Measurements from ENCODE around the gene ATP5PB.

ATP5PB gene, protein sequence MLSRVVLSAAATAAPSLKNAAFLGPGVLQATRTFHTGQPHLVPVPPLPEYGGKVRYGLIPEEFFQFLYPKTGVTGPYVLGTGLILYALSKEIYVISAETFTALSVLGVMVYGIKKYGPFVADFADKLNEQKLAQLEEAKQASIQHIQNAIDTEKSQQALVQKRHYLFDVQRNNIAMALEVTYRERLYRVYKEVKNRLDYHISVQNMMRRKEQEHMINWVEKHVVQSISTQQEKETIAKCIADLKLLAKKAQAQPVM

DNA sequence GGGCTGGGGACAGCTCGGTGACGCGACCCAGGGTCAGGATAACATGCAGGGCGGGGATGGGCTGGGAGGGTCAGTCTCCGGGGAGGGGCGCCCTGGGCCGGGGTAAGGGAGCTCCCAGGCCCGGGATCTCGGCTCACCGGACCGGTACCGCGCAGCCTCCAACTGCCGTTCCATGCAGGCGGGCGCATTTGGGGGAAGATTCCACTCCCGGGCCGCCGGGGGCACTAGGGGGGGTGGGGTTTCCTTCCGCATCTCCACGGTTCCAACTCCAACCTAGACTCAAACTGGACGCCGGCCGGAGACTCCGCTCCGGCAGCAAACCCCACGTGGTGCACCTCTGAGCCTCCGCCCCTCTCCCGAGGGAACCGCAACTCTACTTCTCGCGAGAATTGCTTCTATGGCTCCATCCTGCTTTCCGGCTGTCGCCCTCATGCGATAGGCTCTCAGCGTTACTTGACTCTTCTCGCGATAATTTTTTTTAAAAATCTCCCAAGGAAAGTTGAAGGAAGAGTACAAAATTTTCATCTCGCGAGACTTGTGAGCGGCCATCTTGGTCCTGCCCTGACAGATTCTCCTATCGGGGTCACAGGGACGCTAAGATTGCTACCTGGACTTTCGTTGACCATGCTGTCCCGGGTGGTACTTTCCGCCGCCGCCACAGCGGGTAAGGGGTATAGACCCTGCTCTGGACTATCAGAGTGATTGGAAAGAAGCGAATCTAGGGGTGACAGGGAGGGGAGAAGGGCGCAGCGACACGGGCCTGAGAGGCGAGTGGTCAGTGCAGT, at the start of gene ATP5PB, which contains the start of gene WDR77:
Gene ATP5PB (plus strand): TSS at position 547 of the 785 bp plus-strand sequence. CDS start 78 bp downstream, at position 625.
Gene WDR77 (minus strand): TSS at position 339 of the 785 bp plus-strand sequence. CDS start 87 bp downstream, at position 252.
- in situ Hi-C loops (cut with HindIII; ENCODE audit: low sequenced_read_pairs), result no loop called here
- TF ChIP-seq, protein P1, sequence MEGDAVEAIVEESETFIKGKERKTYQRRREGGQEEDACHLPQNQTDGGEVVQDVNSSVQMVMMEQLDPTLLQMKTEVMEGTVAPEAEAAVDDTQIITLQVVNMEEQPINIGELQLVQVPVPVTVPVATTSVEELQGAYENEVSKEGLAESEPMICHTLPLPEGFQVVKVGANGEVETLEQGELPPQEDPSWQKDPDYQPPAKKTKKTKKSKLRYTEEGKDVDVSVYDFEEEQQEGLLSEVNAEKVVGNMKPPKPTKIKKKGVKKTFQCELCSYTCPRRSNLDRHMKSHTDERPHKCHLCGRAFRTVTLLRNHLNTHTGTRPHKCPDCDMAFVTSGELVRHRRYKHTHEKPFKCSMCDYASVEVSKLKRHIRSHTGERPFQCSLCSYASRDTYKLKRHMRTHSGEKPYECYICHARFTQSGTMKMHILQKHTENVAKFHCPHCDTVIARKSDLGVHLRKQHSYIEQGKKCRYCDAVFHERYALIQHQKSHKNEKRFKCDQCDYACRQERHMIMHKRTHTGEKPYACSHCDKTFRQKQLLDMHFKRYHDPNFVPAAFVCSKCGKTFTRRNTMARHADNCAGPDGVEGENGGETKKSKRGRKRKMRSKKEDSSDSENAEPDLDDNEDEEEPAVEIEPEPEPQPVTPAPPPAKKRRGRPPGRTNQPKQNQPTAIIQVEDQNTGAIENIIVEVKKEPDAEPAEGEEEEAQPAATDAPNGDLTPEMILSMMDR (IDR thresholded peaks at IDR 0.05; ENCODE audit: low read depth, low read length, missing control alignments), result no peak
- peak within 1 kb of the TSS; percentile 78 for H3K4me3 ChIP-seq (ENCODE audit: low read depth, low read length)
- DNase-seq (ENCODE audit: low read depth), result peak; percentile 99

DNA sequence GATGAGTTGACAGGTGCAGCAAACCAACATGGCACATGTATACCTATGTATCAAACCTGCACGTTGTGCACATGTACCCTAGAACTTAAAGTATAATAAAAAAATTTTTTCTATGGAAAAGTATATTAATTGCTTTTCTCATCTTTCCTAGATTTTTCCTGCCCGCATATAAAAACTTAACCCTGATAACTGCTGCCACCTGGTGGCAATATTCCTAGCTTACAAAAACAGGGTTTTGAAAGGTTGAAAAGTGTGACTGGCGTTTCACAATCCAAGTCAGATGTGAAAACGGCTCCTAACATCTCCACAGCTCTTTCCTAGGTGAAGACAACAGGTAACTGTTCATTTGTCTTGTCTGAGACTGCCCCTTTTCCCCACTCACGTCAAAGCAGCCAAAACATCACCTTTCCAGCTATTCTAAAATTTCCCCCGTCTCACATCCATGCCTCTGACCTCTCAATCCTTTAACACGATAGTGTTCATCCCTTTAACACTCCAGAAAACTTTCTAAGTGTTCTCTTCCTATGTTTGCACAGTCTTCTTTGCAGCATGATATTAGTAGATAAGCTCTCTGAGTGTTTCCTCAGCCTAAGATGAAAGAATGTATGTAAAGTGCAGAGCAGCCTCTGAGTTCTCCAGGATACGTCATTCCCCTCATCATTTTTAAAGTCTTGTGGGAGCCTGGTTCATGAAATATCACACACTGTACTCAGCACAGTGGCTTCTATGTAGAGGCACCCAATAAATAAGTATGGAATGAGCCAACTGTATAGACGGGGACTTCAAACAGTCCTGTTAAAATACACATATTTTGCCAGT, 49.3 kb upstream of the ATP5PB start:
- in situ Hi-C loops (cut with HindIII; ENCODE audit: low sequenced_read_pairs), result no loop called here
- DNase-seq (ENCODE audit: low read depth), result peak; percentile 26

DNA sequence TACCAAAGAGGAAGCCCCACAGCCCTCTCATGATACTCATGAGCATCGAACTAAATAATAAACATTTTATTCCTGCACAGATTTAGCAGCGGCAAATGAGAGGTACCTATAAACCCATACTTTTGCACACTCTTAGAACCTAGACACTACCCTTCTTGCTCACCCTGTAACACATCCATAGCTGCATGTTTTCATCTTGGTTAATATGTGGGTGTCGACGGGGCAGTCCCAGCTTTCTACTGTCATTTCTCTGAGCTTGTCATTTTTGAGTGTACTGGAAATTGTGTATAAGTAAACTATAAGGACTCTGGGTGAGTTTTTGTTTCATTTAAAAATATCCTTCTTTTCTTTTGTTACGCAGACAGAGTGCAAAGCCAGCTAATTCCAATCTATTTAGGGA, 47.2 kb upstream of the ATP5PB start:
- no peak for DNase-seq (ENCODE audit: low read depth)
- in situ Hi-C loops (cut with HindIII; ENCODE audit: low sequenced_read_pairs), result no loop called here

More for the DNA sequence above, 49.3 kb upstream of the ATP5PB start:
- TF ChIP-seq, protein P1 (IDR thresholded peaks at IDR 0.05; ENCODE audit: low read depth, low read length, missing control alignments), result peak; percentile 62
- H3K4me3 ChIP-seq (ENCODE audit: low read depth, low read length), result no peak overlapping the region

DNA sequence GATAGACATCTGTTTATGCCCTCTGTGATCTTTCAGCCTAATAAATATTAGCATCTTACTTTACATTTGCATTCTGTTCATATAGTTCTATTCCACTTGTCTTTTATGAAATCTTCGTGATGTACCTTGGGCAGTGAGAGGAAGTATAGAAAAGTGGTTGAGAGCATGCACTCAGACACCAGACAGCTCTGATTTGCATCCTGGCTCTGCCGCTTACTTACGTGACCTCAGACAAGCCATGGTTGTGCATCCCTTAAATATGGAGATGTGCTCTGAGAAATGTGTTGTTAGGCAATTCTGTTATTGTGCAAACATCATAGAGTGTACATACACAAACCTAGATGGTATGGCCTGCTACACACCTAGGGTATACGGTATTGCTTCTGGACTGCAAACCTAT, 44.7 kb upstream of the ATP5PB start:
- TF ChIP-seq, protein P1 (IDR thresholded peaks at IDR 0.05; ENCODE audit: low read depth, low read length, missing control alignments), result no peak
- in situ Hi-C loops (cut with HindIII; ENCODE audit: low sequenced_read_pairs), result no loop called here
- H3K4me3 ChIP-seq (ENCODE audit: low read depth, low read length), result no peak overlapping the region
- no peak for DNase-seq (ENCODE audit: low read depth)

More for the DNA sequence above, 47.2 kb upstream of the ATP5PB start:
- TF ChIP-seq, protein P1 (IDR thresholded peaks at IDR 0.05; ENCODE audit: low read depth, low read length, missing control alignments), result no peak
- H3K4me3 ChIP-seq (ENCODE audit: low read depth, low read length), result no peak overlapping the region

DNA sequence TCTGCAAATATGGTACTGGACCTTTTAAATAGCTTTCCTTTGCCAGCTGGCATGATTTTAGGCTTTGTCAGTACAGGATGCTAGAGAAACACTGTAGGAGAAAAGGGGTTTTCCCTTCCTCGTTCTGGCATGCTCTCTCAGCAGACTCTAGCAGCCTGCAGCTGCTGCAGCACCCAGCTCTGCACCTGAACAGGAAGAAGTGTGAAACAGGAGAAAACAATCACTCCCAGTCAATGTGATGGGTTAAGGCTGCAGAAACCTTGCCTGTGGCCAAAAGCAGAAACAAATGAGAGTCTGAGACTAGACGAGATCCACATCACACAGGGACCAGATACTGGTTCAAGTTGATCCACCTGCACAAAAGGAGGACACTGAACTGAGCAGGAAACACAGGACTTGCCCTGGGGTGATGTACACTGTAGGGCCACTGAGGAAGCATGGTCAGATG, 42.9 kb upstream of the ATP5PB start:
- DNase-seq (ENCODE audit: low read depth), result peak; percentile 5
- in situ Hi-C loops (cut with HindIII; ENCODE audit: low sequenced_read_pairs), result no loop called here
- no peak overlapping the region for H3K4me3 ChIP-seq (ENCODE audit: low read depth, low read length)
- TF ChIP-seq, protein P1 (IDR thresholded peaks at IDR 0.05; ENCODE audit: low read depth, low read length, missing control alignments), result no peak

DNA sequence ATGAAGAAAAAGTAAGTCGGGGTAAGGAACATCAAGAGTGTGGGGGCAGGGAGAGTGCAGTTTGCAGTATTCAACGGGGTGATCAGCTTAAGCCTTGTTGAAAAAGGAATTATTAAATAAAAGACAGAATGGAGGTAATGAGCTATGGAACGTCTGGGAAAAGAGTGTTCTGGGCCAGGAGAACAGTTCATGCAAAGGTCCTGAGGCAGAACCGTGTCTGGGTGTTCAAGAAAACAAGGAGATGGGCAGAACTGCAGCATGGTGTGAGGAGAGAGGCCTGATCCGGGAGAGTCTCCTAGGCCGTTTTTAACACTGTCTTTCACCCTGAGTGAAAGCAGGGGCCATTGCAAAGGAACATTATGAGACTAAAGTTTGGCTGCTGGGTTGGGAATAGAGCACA, 42.0 kb upstream of the ATP5PB start:
- in situ Hi-C loops (cut with HindIII; ENCODE audit: low sequenced_read_pairs), result no loop called here

More for the DNA sequence above, 42.0 kb upstream of the ATP5PB start:
- H3K4me3 ChIP-seq (ENCODE audit: low read depth, low read length), result no peak overlapping the region
- no peak for DNase-seq (ENCODE audit: low read depth)
- TF ChIP-seq, protein P1 (IDR thresholded peaks at IDR 0.05; ENCODE audit: low read depth, low read length, missing control alignments), result no peak
